HepG2 (cell line): Measurements from ENCODE around the gene WDHD1. TPM values are rescaled to one million over a fixed set of nuclear protein-coding genes. Genes with fewer than 3 reads are reported as not detected.

ENCODE experiments used
- HHEX ChIP-seq: IDR thresholded peaks from 2 replicates; pipeline ENCODE4 v1.6.1; 2016; ENCODE audit warnings: control low read depth
- TSC22D2 ChIP-seq: sonication (generic); formaldehyde crosslinking; IDR thresholded peaks from 2 replicates; pipeline ENCODE4 v1.5.1; 2020; ENCODE audit warnings: missing genetic modification reagents, mild to moderate bottlenecking, borderline replicate concordance
- ZNF615 ChIP-seq: sonication (generic); formaldehyde crosslinking; IDR thresholded peaks from 2 replicates; pipeline ENCODE4 v1.5.0; 2020; ENCODE audit warnings: mild to moderate bottlenecking, missing genetic modification reagents, borderline replicate concordance
- ZSCAN31 ChIP-seq: sonication (generic); formaldehyde crosslinking; IDR thresholded peaks from 2 replicates; pipeline ENCODE4 v1.5.0; 2020; ENCODE audit warnings: low read depth, mild to moderate bottlenecking, missing genetic modification reagents
- polyA plus RNA-seq, 8 experiments: library from polyadenylated mRNA; depleted of rRNA in 3 of 8; stranded (reverse) in 7 of 8; unstranded in 1 of 8; fragments of >200 nt; fragmentation: Illumina TruSeq in 4 of 8; extraction: Trizol in 4 of 8; gene quantifications; 2 replicates each; pipeline versions ENCODE4 v1.2.1 to v1.2.3, GENCODE V29; 2011 to 2016; ENCODE audit warnings: low read depth in 4 of 8, missing spikeins in 1 of 8, mixed read lengths in 1 of 8; ENCODE audit not compliant: insufficient read depth in 1 of 8
- total RNA-seq, 5 experiments: library from RNA; depleted of rRNA; stranded (reverse); fragments of >200 nt; fragmentation: Illumina TruSeq; extraction: Trizol; gene quantifications; 2 replicates each; pipeline ENCODE4 v1.2.3, GENCODE V29; 2016; ENCODE audit warnings: low read depth in 1 of 5
- TF ChIP-seq, protein P1 (sequence below): sonication (generic); formaldehyde crosslinking; conservative IDR thresholded peaks from 2 replicates; pipeline ENCODE4 v1.8.1; 2023; ENCODE audit warnings: missing genetic modification reagents
- TF ChIP-seq, protein P2 (sequence below): sonication (generic); formaldehyde crosslinking; IDR thresholded peaks from 2 replicates; pipeline ENCODE4 v1.8.0; 2022; ENCODE audit warnings: missing genetic modification reagents, mild to moderate bottlenecking, moderate library complexity, borderline replicate concordance
- TF ChIP-seq, protein P3 (sequence below): sonication (generic); formaldehyde crosslinking; IDR thresholded peaks from 2 replicates; pipeline ENCODE4 v1.5.1; 2020; ENCODE audit warnings: missing genetic modification reagents, mild to moderate bottlenecking, borderline replicate concordance
- TF ChIP-seq, protein P4 (sequence below): IDR thresholded peaks from 2 replicates; pipeline ENCODE4 v1.6.1; 2012; ENCODE audit warnings: low read depth, low read length, improper control_type of control experiment

WDHD1 gene
- total and polyA plus RNA-seq, 2 of the 13 experiments (the other 11 are each of a cell fraction or from before 2014, with no cell fraction given), result 5.5 to 27.5 TPM

DNA sequence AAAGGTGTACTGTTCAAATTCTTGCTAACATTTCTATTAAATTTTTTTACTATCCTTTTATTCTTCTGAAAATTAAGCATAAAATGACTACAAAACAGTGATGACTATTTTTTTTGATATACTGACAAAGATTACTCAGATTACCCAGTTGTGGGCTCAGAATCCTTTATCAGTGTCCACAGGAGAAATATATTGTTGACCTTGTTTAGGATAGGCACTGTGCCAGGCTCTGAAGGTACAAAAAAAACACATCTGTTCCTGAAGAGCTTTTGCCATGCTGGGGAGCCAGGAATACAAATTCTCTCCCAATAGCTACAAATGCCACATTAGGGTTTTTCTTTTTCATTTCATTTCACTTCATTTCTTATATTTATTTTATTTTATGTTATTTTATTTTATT lies 97.3 kb downstream of the WDHD1 start (continued):
- TF ChIP-seq TSC22D2 (CRISPR knock-in tag), result no peak
- TF ChIP-seq ZSCAN31, result no peak
- TF ChIP-seq, protein P1, sequence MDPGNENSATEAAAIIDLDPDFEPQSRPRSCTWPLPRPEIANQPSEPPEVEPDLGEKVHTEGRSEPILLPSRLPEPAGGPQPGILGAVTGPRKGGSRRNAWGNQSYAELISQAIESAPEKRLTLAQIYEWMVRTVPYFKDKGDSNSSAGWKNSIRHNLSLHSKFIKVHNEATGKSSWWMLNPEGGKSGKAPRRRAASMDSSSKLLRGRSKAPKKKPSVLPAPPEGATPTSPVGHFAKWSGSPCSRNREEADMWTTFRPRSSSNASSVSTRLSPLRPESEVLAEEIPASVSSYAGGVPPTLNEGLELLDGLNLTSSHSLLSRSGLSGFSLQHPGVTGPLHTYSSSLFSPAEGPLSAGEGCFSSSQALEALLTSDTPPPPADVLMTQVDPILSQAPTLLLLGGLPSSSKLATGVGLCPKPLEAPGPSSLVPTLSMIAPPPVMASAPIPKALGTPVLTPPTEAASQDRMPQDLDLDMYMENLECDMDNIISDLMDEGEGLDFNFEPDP (CRISPR knock-in tag), result no peak
- TF ChIP-seq HHEX (CRISPR knock-in tag), result no peak
- no peak for TF ChIP-seq ZNF615
- TF ChIP-seq, protein P2, sequence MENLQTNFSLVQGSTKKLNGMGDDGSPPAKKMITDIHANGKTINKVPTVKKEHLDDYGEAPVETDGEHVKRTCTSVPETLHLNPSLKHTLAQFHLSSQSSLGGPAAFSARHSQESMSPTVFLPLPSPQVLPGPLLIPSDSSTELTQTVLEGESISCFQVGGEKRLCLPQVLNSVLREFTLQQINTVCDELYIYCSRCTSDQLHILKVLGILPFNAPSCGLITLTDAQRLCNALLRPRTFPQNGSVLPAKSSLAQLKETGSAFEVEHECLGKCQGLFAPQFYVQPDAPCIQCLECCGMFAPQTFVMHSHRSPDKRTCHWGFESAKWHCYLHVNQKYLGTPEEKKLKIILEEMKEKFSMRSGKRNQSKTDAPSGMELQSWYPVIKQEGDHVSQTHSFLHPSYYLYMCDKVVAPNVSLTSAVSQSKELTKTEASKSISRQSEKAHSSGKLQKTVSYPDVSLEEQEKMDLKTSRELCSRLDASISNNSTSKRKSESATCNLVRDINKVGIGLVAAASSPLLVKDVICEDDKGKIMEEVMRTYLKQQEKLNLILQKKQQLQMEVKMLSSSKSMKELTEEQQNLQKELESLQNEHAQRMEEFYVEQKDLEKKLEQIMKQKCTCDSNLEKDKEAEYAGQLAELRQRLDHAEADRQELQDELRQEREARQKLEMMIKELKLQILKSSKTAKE, result no peak
- TF ChIP-seq, protein P3, sequence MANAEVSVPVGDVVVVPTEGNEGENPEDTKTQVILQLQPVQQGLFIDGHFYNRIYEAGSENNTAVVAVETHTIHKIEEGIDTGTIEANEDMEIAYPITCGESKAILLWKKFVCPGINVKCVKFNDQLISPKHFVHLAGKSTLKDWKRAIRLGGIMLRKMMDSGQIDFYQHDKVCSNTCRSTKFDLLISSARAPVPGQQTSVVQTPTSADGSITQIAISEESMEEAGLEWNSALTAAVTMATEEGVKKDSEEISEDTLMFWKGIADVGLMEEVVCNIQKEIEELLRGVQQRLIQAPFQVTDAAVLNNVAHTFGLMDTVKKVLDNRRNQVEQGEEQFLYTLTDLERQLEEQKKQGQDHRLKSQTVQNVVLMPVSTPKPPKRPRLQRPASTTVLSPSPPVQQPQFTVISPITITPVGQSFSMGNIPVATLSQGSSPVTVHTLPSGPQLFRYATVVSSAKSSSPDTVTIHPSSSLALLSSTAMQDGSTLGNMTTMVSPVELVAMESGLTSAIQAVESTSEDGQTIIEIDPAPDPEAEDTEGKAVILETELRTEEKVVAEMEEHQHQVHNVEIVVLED (CRISPR knock-in tag), result no peak
- TF ChIP-seq, protein P4, sequence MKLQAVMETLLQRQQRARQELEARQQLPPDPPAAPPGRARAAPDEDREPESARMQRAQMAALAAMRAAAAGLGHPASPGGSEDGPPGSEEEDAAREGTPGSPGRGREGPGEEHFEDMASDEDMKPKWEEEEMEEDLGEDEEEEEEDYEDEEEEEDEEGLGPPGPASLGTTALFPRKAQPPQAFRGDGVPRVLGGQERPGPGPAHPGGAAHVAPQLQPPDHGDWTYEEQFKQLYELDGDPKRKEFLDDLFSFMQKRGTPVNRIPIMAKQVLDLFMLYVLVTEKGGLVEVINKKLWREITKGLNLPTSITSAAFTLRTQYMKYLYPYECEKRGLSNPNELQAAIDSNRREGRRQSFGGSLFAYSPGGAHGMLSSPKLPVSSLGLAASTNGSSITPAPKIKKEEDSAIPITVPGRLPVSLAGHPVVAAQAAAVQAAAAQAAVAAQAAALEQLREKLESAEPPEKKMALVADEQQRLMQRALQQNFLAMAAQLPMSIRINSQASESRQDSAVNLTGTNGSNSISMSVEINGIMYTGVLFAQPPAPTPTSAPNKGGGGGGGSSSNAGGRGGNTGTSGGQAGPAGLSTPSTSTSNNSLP, result no peak
